ENCODE measurements around the gene ILF3.

- TF ChIP-seq CTCF (IDR thresholded peaks at IDR 0.05): no peak
- no peak for TF ChIP-seq POLR2A (IDR thresholded peaks at IDR 0.05)
Observed at GRCh38 chr19:10654610-10655456, 687 bp downstream of the ILF3 start.

Measured in lower leg skin (tissue), 3 donors.